ENCODE measurements around the gene LRRC8C.

DNA sequence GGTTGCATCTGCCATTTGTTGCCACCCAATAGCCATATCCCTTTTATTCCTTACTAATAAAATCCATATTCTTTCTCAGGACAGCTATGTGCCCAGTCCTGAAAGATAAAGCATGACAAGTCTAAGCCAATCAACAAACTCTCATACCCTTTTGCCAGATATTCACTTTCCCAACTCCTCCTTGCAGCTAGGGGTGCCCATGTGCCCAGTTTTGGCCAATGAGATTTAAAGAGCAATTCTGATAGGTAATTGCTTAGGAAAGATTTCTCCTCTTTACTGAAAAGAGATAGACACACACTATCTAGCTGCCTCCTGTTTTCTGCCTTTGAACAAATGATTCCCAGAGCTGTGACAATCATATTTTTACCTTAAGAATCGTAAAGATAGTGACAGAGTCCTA lies 132.9 kb downstream of the LRRC8C start:
- TF ChIP-seq CTCF (conservative IDR thresholded peaks at IDR 0.05 in 1 of 2, IDR thresholded peaks at IDR 0.05 in 1 of 2; ENCODE audit: extremely low read depth in 1 of 2, insufficient read depth in 1 of 2, low read depth in 1 of 2, low read length in 2 of 2) (no peak), EZH2 (IDR thresholded peaks at IDR 0.05; ENCODE audit: borderline replicate concordance, low read length) (no peak)
